Prostate gland (tissue), 2 donors: Measurements from ENCODE around the gene KLHL3. TPM values are rescaled to one million over a fixed set of nuclear protein-coding genes. Genes with fewer than 3 reads are reported as not detected.

ENCODE experiments used
- DNase-seq: peaks from one replicate; pipeline ENCODE4 v3.0.0-alpha.2; 2019; ENCODE audit warnings: low spot score
- H3K27ac ChIP-seq, 2 donors: fragments of 200-600 bp; sonication (generic); 2 replicates each; pipeline ENCODE4 v1.5.1; 2017 to 2019
- H3K27me3 ChIP-seq: fragments of 200-600 bp; sonication (generic); replicated peaks from 2 replicates; pipeline ENCODE4 v1.5.1; 2019; ENCODE audit not compliant: insufficient read depth
- H3K36me3 ChIP-seq, 2 donors: fragments of 200-600 bp; sonication (generic); 1 replicate in 1 of 2; 2 replicates in 1 of 2; pipeline versions ENCODE4 v1.5.1 to v1.8.1; 2017 to 2019
- H3K4me1 ChIP-seq: fragments of 200-600 bp; sonication (generic); replicated peaks from 2 replicates; pipeline ENCODE4 v1.5.1; 2019
- H3K4me3 ChIP-seq, 2 donors: fragments of 200-600 bp; sonication (generic); 2 replicates each; pipeline ENCODE4 v1.5.1; 2017 to 2019
- H3K9me3 ChIP-seq: fragments of 200-600 bp; sonication (generic); 2 replicates; pipeline ENCODE4 v1.5.1; 2017
- POLR2A ChIP-seq: fragments of 450-650 bp; IDR thresholded peaks from one replicate; pipeline ENCODE4 v1.6.1; 2016; ENCODE audit warnings: antibody characterized with exemption, mild to moderate bottlenecking
- POLR2AphosphoS5 ChIP-seq: sonication (generic); formaldehyde crosslinking; IDR thresholded peaks from one replicate; pipeline ENCODE4 v1.6.1; 2017; ENCODE audit warnings: antibody characterized with exemption
- WGBS: methylation state at CpG from one replicate; pipeline ENCODE4 v1.1.5; 2018; 5-methylcytosine and 5-hydroxymethylcytosine counted together
- intact Hi-C: fragments of 100-400 bp; cut with DNase I; formaldehyde crosslinking; loops from one replicate; pipeline ENCODE4 v1.14.2; 2022
- total RNA-seq, 2 donors: library from RNA; depleted of rRNA; stranded (reverse); fragments of >200 nt; gene quantifications; one replicate each; pipeline ENCODE4 v1.1.0, GENCODE V29; 2016
- TF ChIP-seq, protein P1 (sequence below), 4 experiments: fragments of 200-600 bp in 2 of 4; fragments of 450-650 bp in 2 of 4; sonication (generic) in 2 of 4; IDR thresholded peaks; 1 replicate in 3 of 4; 2 replicates in 1 of 4; pipeline ENCODE4 v1.5.1; 2016 to 2019; ENCODE audit warnings: antibody characterized with exemption in 4 of 4, mild to moderate bottlenecking in 2 of 4, moderate library complexity in 2 of 4

KLHL3 gene
- total RNA-seq, 2 donors from 2014 or later: 1.8 to 14.0 TPM

DNA sequence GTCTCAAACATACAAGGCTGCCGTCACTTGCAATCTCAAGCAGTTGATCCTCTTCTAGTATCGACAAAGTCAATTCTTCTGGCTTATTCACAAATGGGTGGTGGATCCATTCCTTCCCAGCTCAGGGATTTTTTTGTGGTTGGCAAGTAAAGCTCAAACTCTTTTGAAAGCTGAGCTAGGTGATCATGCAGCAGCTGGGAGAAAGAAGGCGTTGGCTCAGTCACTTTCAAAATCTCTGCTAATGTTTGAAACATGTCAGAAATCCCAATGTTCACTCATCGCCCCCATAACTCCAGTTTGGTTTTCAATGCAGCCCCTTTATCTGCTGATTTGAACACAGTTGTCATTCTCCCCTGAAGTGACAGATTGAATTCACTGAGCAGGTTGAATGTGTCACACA, 22.2 kb upstream of the KLHL3 start:
- Histone ChIP-seq H3K27me3 (no peaks in the 10 kb centered on the region), H3K36me3 (no peaks in the 10 kb centered on the region), H3K4me1 (no peaks in the 10 kb centered on the region), H3K9me3 (no peaks in the 10 kb centered on the region), H3K4me3 (no peak overlapping the region), H3K27ac (no peak overlapping the region)
- no peak for DNase-seq
- intact Hi-C loops: no loop called here
- whole genome bisulfite sequencing: 94% methylated on average over 4 of the region's 4 CpGs
- TF ChIP-seq, protein P1, sequence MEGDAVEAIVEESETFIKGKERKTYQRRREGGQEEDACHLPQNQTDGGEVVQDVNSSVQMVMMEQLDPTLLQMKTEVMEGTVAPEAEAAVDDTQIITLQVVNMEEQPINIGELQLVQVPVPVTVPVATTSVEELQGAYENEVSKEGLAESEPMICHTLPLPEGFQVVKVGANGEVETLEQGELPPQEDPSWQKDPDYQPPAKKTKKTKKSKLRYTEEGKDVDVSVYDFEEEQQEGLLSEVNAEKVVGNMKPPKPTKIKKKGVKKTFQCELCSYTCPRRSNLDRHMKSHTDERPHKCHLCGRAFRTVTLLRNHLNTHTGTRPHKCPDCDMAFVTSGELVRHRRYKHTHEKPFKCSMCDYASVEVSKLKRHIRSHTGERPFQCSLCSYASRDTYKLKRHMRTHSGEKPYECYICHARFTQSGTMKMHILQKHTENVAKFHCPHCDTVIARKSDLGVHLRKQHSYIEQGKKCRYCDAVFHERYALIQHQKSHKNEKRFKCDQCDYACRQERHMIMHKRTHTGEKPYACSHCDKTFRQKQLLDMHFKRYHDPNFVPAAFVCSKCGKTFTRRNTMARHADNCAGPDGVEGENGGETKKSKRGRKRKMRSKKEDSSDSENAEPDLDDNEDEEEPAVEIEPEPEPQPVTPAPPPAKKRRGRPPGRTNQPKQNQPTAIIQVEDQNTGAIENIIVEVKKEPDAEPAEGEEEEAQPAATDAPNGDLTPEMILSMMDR (IDR thresholded peaks at IDR 0.05): no peak
- TF ChIP-seq POLR2A (no peak), POLR2AphosphoS5 (no peak)

DNA sequence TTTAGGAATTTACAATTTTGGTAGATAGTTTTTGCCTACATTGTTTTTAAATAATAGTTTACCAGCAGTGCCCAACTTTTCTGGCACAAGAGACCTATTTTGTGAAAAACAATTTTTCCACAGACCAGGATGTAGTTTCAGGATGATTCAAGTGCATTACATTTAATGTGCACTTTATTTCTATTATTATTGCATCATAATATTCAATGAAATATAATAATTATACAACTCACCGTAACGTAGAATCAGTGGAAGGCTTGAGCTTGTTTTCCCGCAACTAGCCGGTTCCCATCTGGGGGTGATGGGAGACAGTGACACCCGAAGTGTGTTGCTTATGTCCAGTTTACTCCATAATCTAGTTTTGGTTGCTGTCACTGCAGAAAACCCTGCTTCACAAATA, 21.7 kb upstream of the KLHL3 start:
- Histone ChIP-seq H3K36me3 (no peaks in the 10 kb centered on the region), H3K9me3 (no peaks in the 10 kb centered on the region), H3K4me1 (no peaks in the 10 kb centered on the region), H3K4me3 (no peak overlapping the region), H3K27ac (no peak overlapping the region), H3K27me3 (no peaks in the 10 kb centered on the region)
- DNase-seq: no peak
- 96% methylated on average over 5 of the region's 5 CpGs for WGBS
- TF ChIP-seq, protein P1 (IDR thresholded peaks at IDR 0.05): no peak
- TF ChIP-seq POLR2AphosphoS5: no peak
- no peak for TF ChIP-seq POLR2A
- intact Hi-C loops: no loop called here

DNA sequence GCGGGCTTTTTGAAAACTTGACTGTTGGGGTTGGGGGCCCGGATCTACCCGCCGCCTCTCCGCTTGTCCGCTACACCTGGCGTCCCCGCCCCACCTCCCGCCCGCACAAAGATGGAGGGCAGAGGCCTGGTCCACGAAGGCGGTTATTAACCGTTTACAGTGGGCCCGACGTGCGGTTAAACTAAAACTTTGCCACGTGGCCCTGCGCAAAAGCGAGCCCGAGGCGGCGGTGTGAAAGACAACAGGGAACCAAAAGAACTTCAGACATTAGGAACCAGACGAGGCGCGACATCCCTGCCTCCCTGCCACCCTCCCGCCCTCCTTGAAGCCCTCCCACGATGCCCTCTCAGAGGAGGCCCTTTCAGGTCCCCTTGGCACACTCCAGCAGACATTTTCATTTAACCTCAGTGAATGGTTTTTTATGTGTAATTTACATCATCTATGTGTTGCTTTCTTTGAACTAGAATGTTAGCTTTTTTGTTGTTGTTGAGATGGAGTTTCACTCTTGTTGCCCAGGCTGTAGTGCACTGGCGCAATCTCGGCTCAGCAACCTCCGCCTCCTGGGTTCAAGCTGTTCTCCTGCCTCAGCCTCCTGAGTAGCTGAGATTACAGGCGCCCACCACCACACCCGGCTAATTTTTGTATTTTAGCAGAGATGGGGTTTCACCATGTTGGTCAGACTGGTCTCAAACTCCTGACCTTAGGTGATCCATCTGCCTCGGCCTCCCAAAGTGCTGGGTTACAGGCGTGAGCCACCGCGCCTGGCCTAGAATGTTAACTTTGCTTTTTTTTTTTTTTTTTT, 19.3 kb upstream of the KLHL3 start:
- intact Hi-C loops: loop anchor here (5.0 kb wide), 1 partner anchor 47 kb away; no protein-coding TSS in a partner anchor
- TF ChIP-seq POLR2A (no peak), POLR2AphosphoS5 (no peak)
- TF ChIP-seq, protein P1 (IDR thresholded peaks at IDR 0.05): no peak
- H3K4me3 ChIP-seq: peak overlapping the region; percentile 71 to 92
- no peaks in the 10 kb centered on the region for H3K36me3 ChIP-seq
- H3K4me1 ChIP-seq: no peaks in the 10 kb centered on the region
- peak overlapping the region; percentile 99 for H3K27ac ChIP-seq
- DNase-seq: no peak
- WGBS: 27% methylated on average over 36 of the region's 36 CpGs
- H3K9me3 ChIP-seq: no peaks in the 10 kb centered on the region
- H3K27me3 ChIP-seq: no peaks in the 10 kb centered on the region

DNA sequence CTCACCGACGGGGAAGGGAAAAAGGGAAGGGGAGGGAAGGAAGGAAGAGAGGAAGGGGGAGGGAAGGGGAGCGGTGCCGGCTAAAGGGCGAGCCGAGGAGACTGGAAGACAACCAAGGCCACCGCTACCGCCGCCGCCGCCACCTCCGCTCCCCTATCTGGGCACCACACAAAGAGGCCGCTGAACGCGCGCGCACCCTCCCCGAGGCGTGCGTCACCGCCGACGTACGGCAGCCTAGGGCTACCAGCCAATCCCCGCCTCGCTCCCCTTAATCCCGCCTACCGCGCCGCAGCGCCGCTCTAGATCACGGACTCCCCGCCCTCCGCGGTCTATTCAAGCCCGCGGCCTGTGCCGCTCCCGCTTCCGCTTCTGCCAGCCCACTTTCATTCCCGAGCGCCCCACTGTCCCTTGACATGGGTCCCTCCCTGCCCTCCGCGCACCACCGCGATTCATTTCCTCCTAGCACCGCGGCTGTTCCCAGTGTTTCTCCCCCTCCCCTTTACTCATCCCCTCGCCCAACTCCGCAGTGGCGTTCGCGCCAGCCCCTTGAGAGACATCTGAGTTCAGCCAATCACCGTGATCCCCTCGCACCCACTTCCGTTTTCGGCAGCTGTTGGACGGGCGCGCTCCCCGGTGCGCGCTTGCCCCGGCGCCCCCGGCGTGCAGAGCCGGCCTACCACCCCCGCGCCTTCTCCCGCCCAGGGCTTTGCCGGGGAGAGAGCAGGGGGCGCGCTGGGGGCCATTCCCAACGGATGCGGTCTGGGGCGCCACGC, 18.5 kb upstream of the KLHL3 start, which contains the start of gene HNRNPA0:
Gene HNRNPA0 (minus strand): TSS at position 176 of the 773 bp plus-strand sequence. CDS start 297 bp downstream, outside the sequence.
- TF ChIP-seq POLR2A (peak; percentile 99), POLR2AphosphoS5 (peak; percentile 92)
- TF ChIP-seq, protein P1 (IDR thresholded peaks at IDR 0.05): peak in 2 of 4 experiments; percentile 16 to 29
- peak; percentile 97 for DNase-seq
- H3K27me3 ChIP-seq: no peaks in the 10 kb centered on the region
- under 1% methylated on average over 79 of the region's 79 CpGs for WGBS
- H3K9me3 ChIP-seq: no peaks in the 10 kb centered on the region
- H3K4me1 ChIP-seq: no peaks in the 10 kb centered on the region
- H3K27ac ChIP-seq: peak within 1 kb of the TSS; percentile 99
- H3K36me3 ChIP-seq: no peaks in the 10 kb centered on the region
- peak within 1 kb of the TSS; percentile 71 to 92 for H3K4me3 ChIP-seq
- intact Hi-C loops: loop anchor here (5.0 kb wide), 1 partner anchor 48 kb away; no protein-coding TSS in a partner anchor
